GM18505 (cell line): ENCODE data around the gene MACROD2.
"Not testable (repeated sequence)": the region's sequence is repeated elsewhere in the genome, so short reads cannot be mapped to it uniquely, and the experiment has no call there.

Experiments
- ATAC-seq: cut with Tn5 transposase; IDR thresholded peaks from one replicate; pipeline ENCODE4 v1.9.1; 2021; ENCODE audit not compliant: unreplicated experiment
- POLR2A ChIP-seq: IDR thresholded peaks from 4 replicates; pipeline ENCODE4 v1.6.1; 2011; ENCODE audit warnings: borderline replicate concordance; ENCODE audit not compliant: insufficient read depth, insufficient read length; ENCODE audit errors: extremely low read depth

The MACROD2 gene

GRCh38 chr20:15949391-15949790 lies 1954.1 kb downstream of the MACROD2 start:
- no peak for ATAC-seq
- TF ChIP-seq POLR2A = no peak

GRCh38 chr20:15951658-15952057 lies 1956.3 kb downstream of the MACROD2 start:
- ATAC-seq = no peak
- no peak for TF ChIP-seq POLR2A

GRCh38 chr20:15958142-15958541 lies 1962.8 kb downstream of the MACROD2 start:
- no peak for TF ChIP-seq POLR2A
- ATAC-seq = no peak

DNA sequence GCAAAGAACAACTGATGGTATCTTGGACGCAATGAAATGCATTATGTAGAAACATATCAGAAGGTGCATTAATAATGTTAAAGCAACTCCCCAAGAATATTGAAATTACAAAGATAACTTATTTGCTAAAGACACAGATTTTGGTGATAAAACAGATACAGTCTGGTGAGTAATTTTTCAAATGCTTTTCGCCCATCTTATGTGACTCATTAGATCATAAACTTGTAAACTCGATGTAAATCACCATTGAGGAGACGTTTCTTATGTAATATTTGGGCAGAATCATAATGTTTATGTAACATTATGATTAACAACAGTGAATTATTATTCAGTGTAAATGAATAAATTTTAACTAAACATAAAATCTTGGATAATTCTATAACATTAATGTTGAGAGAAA lies 1969.8 kb downstream of the MACROD2 start:
- TF ChIP-seq POLR2A = no peak
- no peak for ATAC-seq

DNA sequence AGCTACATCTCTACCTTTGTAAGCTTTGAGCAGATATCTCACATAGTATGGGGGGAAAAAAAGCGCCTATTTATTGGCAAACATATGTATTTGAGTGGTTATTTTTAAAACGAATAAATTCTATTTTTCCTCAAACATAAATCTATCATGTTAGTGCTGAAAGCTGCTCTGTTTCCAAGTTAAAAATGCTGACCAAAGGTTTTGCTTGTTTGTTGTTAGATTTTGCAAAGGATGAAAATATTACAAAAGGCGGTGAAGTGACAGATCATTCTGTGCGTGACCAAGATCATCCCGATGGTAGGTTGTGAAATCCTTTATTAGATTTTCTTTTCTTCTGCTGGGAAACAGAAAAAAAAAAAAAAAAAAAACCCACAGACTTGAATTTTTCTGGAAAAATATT lies 1972.0 kb downstream of the MACROD2 start:
- ATAC-seq = no peak
- TF ChIP-seq POLR2A = no peak

DNA sequence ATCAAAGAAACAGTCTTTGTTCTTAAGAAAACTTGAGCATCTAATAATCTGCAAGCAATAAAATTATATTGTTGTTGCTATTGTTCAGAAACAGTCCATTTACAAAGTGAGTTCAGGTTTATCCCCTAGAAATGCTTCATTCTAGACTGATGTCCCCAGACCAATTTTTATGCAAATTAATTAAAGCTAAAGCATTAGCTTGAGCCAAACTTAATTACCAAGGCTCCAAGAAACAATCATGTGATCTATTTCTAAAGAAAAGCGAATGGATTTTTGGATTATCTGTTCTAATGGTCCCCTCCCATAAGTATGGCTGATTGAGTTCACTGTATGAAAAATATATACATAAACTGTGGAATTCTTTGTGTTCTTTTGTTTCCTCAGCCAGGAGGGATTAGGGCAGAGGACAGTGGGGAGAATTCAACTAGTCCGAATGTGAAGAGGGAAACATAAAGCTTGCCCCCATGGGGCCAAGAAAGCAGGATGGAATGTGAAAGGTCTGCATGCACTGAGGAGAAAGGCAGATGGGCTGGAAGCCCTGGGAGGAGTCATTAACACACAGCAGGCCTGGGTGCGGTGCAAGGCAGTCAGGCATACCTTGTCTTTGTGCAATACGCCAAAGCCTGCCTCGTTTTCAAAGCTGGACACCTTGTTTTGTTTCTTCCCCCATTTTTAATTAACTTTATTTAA lies 1980.9 kb downstream of the MACROD2 start:
- no peak for ATAC-seq
- no peak for TF ChIP-seq POLR2A

GRCh38 chr20:15977026-15977425 lies 1981.7 kb downstream of the MACROD2 start:
- TF ChIP-seq POLR2A = no peak
- ATAC-seq = no peak

- no peak for TF ChIP-seq POLR2A
- no peak for ATAC-seq
Measured at GRCh38 chr20:15977758-15978157, 1982.4 kb downstream of the MACROD2 start.

DNA sequence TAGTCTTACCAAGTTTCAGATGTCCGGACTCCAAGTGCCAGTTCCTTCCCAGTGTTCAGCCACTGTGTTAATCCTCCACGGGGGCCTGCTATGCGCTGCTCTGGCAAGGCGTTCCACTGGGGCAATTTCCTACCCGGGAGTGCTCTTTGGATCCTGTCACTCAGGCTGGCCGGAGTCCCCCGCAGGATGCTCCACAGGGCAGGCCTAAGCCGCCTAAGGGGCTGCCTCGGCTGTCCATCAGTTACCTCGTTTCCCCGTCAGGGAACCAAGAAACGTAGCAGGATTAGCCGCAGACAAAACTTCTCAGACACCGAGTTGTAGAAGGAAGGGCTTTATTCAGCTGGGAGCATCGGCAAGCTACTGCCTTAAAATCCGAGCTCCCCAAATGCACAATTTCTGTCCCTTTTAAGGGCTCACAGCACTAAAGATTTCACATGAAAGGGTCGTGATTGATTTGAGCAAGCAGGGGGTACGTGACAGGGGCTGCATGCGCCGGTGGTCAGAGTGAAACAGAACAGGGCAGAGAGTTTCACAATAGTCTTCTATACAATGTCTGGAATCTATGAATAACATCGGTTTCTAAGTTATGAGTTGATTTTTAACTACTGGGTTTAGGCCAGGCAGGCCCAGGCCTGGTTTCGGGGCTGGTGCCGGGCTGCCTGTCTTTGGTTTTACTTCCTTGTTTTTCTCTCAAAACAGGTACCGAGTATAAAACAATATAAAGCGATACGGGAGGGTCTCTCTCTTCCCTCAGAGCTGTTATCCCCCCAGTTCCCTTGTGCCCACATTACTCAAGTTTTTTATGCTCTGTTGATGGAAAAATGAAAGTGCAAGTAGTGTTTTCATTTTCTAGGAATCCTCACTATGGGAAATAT lies 1990.4 kb downstream of the MACROD2 start:
- ATAC-seq = not testable (repeated sequence)

GRCh38 chr20:15986690-15987089 lies 1991.4 kb downstream of the MACROD2 start:
- no peak for TF ChIP-seq POLR2A
- ATAC-seq = peak; percentile 96

DNA sequence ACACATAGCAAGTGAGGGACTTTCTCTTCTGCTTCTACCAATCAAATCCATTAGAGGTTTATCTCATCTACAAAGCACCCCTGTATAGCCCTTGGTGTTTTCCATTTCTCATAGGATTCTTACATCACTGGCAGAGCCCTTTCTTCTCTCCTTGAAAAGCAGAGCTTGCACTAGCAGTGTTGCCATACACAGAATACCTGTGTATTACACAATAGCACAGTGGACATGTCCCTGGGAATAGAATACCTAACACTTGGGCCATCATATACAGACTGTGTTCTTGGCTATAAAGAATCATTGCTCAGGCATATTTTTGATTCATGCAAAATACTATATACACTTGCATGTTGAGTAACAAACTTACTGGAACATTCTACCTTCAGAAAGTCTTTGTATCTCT lies 1996.0 kb downstream of the MACROD2 start:
- no peak for TF ChIP-seq POLR2A
- ATAC-seq = no peak

DNA sequence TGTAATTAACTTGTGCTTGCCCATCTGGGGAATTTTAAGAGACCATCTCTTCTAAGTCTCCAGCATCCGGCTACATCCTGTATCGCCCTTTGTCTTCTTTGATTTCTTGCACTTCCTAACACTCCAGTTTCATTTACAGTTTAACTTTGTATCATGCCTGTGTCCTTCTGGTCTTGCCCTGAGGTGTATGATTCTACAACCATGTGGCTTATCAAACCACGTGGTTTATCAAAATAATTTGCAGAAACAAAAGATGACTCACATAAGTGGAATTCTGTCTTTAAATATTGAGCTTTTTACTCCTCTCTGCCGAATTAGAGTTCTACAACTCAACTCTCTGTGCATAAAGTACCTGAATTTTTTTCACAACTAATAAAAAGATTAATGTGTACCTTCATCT lies 1997.2 kb downstream of the MACROD2 start:
- no peak for TF ChIP-seq POLR2A
- no peak for ATAC-seq

DNA sequence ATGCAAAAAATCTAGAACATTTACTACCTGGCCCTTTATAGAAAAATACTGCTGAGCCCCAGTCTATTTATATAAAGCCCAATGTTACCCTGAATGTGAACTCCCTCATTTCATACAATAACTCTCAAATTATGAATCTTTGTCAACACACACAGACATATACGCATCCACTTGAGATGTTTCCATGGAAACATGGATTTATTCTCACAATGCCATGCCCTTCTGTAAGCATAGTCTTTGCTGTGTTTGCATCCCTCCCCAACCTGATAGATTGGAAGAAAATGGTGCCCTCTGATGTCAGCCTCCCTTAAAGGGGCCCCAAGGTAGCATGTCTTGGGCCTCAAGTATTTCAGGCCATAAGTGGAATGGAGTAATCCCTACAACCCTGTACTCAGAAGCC lies 2004.8 kb downstream of the MACROD2 start:
- no peak for ATAC-seq
- TF ChIP-seq POLR2A = no peak

GRCh38 chr20:16001286-16001685 lies 2006.0 kb downstream of the MACROD2 start:
- TF ChIP-seq POLR2A = no peak
- no peak for ATAC-seq
